OCI-LY7 (cell line): ENCODE measurements around the gene RBM22. TPM values are rescaled to one million over a fixed set of nuclear protein-coding genes. Genes with fewer than 3 reads are reported as not detected.

ENCODE experiments used
- BruUV-seq: library from RNA; stranded (reverse); fragments of 400-500 nt; replicated peaks from 2 replicates; lab custom pipeline; 2021; lab: Mats Ljungman, UMichigan
- CTCF ChIA-PET: fragments of 300-600 bp; sonication (Branson Sonifier 250); formaldehyde crosslinking; loops from one replicate; lab custom pipeline; 2022; ENCODE audit warnings: antibody characterized with exemption; ENCODE audit not compliant: unreplicated experiment; lab: Charles Lee
- POLR2A ChIA-PET: fragments of 300-600 bp; sonication (Branson Sonifier 250); formaldehyde crosslinking; loops from one replicate; lab custom pipeline; 2022; ENCODE audit warnings: antibody characterized with exemption; lab: Charles Lee
- DNase-seq: peaks from one replicate; pipeline ENCODE4 v3.0.0-alpha.2; 2015; ENCODE audit warnings: low spot score
- H2AFZ ChIP-seq: fragments of 200-600 bp; sonication (generic), shearing (Covaris generic); 2 replicates; pipeline ENCODE4 v1.6.1; 2014; ENCODE audit warnings: mild to moderate bottlenecking, antibody characterized with exemption, low read length, moderate library complexity
- H3K27ac ChIP-seq: fragments of 200-600 bp; sonication (generic); 2 replicates; pipeline ENCODE4 v1.5.1; 2014; ENCODE audit warnings: mixed run types, low read depth, mild to moderate bottlenecking, moderate library complexity, low read length, inconsistent platforms; ENCODE audit not compliant: poor library complexity, severe bottlenecking
- H3K36me3 ChIP-seq: fragments of 200-600 bp; sonication (generic); 2 replicates; pipeline ENCODE4 v1.6.1; 2014; ENCODE audit warnings: mild to moderate bottlenecking, antibody characterized with exemption, low read length, moderate library complexity, mixed read lengths; ENCODE audit not compliant: insufficient read depth
- H3K4me1 ChIP-seq: fragments of 200-600 bp; sonication (generic); 2 replicates; pipeline ENCODE4 v1.5.1; 2014; ENCODE audit warnings: mild to moderate bottlenecking, low read length; ENCODE audit not compliant: insufficient read depth, poor library complexity, severe bottlenecking
- H3K4me2 ChIP-seq: fragments of 200-600 bp; sonication (generic); 2 replicates; pipeline ENCODE4 v1.6.1; 2014; ENCODE audit warnings: mild to moderate bottlenecking, low read length
- H3K4me3 ChIP-seq: fragments of 200-600 bp; sonication (generic); 2 replicates; pipeline ENCODE4 v1.5.1; 2014; ENCODE audit warnings: mild to moderate bottlenecking, low read depth, low read length; ENCODE audit not compliant: poor library complexity, severe bottlenecking
- H3K79me2 ChIP-seq: fragments of 200-600 bp; sonication (generic); 2 replicates; pipeline ENCODE4 v1.6.1; 2016; ENCODE audit warnings: low read depth, mild to moderate bottlenecking, low read length, moderate library complexity, mixed read lengths; ENCODE audit not compliant: insufficient read depth
- H3K9me2 ChIP-seq: fragments of 200-600 bp; sonication (generic); 2 replicates; pipeline ENCODE4 v1.6.1; 2016; ENCODE audit warnings: mild to moderate bottlenecking, low read length, mixed read lengths; ENCODE audit not compliant: insufficient read depth
- H3K9me3 ChIP-seq: fragments of 200-600 bp; sonication (generic); 2 replicates; pipeline ENCODE4 v1.6.1; 2014; ENCODE audit warnings: mild to moderate bottlenecking, mixed run types, low read length, mixed read lengths
- H4K20me1 ChIP-seq: fragments of 200-600 bp; sonication (generic); 2 replicates; pipeline ENCODE4 v1.6.1; 2014; ENCODE audit warnings: mild to moderate bottlenecking, antibody characterized with exemption, low read length, moderate library complexity, mixed read lengths; ENCODE audit not compliant: insufficient read depth
- EZH2phosphoT487 ChIP-seq: fragments of 200-600 bp; sonication (generic); IDR thresholded peaks from 2 replicates; pipeline ENCODE4 v1.6.1; 2018; ENCODE audit warnings: low read depth, borderline replicate concordance, mild to moderate bottlenecking, mixed run types, antibody characterized with exemption, low read length, moderate library complexity, mixed read lengths
- intact Hi-C: fragments of 100-400 bp; cut with micrococcal nuclease; formaldehyde crosslinking; loops from one replicate; pipeline ENCODE4 v1.10.0; 2022; ENCODE audit not compliant: unreplicated experiment
- total RNA-seq, 2 experiments: library from RNA; depleted of rRNA in 1 of 2; stranded (reverse); fragments of >200 nt in 1 of 2; shearing (Covaris generic) in 1 of 2; gene quantifications; 2 replicates each; pipeline ENCODE4 v1.2.3, GENCODE V29; 2014 to 2022
- TF ChIP-seq, protein P1 (sequence below): fragments of 200-600 bp; sonication (generic); conservative IDR thresholded peaks from 2 replicates; pipeline ENCODE4 v1.5.1; 2014; ENCODE audit warnings: mild to moderate bottlenecking, antibody characterized with exemption, low read length, moderate library complexity, mixed read lengths

Gene RBM22
- total RNA-seq, 2 experiments from 2014 or later: 45.6 to 46.7 TPM

DNA sequence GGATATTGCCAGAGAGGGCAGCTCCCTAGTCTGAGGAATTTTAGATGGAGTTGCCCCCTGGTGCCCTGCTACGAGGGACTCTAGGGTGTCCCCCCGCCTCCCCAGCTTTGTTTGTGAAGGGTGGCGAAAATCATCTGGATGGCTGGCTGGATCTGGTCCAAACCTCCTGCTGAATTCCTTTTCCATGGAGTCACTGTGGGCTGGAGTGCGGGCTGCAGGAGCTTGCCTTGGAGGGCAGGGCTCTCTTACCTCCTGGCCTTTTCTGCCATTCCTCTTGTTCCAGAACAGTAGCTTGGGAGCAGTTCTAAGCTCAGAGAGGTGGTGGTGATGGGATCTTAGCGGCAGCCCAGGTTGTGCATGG lies 58.3 kb downstream of the RBM22 start:
- TF ChIP-seq, protein P1, sequence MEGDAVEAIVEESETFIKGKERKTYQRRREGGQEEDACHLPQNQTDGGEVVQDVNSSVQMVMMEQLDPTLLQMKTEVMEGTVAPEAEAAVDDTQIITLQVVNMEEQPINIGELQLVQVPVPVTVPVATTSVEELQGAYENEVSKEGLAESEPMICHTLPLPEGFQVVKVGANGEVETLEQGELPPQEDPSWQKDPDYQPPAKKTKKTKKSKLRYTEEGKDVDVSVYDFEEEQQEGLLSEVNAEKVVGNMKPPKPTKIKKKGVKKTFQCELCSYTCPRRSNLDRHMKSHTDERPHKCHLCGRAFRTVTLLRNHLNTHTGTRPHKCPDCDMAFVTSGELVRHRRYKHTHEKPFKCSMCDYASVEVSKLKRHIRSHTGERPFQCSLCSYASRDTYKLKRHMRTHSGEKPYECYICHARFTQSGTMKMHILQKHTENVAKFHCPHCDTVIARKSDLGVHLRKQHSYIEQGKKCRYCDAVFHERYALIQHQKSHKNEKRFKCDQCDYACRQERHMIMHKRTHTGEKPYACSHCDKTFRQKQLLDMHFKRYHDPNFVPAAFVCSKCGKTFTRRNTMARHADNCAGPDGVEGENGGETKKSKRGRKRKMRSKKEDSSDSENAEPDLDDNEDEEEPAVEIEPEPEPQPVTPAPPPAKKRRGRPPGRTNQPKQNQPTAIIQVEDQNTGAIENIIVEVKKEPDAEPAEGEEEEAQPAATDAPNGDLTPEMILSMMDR: no peak
- H3K4me2 ChIP-seq: no peak overlapping the region
- H2AFZ ChIP-seq: no peak overlapping the region
- no TSS peak for BruUV-seq
- no peaks in the 10 kb centered on the region for H4K20me1 ChIP-seq
- no peaks in the 10 kb centered on the region for H3K9me2 ChIP-seq
- no peaks in the 10 kb centered on the region for H3K9me3 ChIP-seq
- H3K4me3 ChIP-seq: no peak overlapping the region
- CTCF ChIA-PET: interaction anchor here (0.8 to 1.3 kb wide), 2 partner anchors 9 to 14 kb away, joined by 3 to 4 read pairs; no protein-coding TSS in a partner anchor
- no peaks in the 10 kb centered on the region for H3K79me2 ChIP-seq
- no peaks in the 10 kb centered on the region for H3K36me3 ChIP-seq
- H3K4me1 ChIP-seq: no peaks in the 10 kb centered on the region
- intact Hi-C loops: no loop called here
- DNase-seq: no peak
- POLR2A ChIA-PET: interaction anchor here (0.6 kb wide), 1 partner anchor 158 kb away, joined by 4 read pairs; no protein-coding TSS in a partner anchor
- H3K27ac ChIP-seq: no peak overlapping the region

DNA sequence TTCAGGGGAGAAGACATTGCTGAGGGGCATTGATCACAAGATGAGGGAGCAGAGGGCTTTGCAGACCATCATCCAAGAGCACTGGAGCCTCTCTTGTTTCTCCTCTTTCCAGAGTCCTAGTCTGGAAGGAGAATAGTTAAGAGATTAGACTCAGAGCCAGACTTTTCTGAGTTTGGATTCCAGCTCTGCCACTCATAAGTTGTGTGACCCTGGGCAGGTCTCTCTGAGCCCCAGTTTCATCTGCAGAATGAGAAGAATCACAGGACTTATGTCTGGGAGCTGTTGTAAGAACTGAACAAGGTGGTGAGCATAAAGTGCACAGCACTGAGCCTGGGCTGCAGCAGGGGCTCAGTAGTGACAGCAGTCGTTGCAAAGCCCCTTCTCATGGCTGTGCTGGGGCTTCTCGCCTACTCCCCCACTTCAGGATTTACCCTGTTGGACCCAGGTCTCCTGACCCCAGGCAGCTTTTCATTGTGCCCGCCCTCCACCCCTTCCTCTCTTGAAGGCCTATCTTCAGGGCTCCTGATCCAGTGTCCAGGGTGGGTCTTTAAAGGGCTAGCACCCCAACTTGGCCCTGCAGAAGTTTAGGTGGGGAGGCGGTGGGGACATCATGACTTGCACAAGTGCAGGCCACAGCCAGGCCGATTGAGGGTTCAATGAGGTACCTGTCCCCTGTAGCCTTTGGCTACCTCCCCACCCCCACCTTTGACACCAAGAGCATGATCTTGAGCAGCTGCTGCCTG lies 58.9 kb downstream of the RBM22 start:
- BruUV-seq: no TSS peak

More for the DNA sequence above, 58.9 kb downstream of the RBM22 start:
- TF ChIP-seq, protein P1: no peak
- no peak for TF ChIP-seq EZH2phosphoT487
- no peaks in the 10 kb centered on the region for H3K36me3 ChIP-seq
- H3K9me3 ChIP-seq: no peaks in the 10 kb centered on the region
- POLR2A ChIA-PET: interaction anchor here (0.6 kb wide), 1 partner anchor 158 kb away, joined by 4 read pairs; no protein-coding TSS in a partner anchor
- H3K27ac ChIP-seq: no peak overlapping the region
- intact Hi-C loops: no loop called here
- CTCF ChIA-PET: interaction anchor here (1.3 kb wide), 1 partner anchor 10 kb away, joined by 3 read pairs; no protein-coding TSS in a partner anchor
- H2AFZ ChIP-seq: no peak overlapping the region
- H3K4me3 ChIP-seq: no peak overlapping the region
- H3K9me2 ChIP-seq: no peaks in the 10 kb centered on the region
- DNase-seq: no peak
- H3K4me2 ChIP-seq: no peak overlapping the region
- H3K4me1 ChIP-seq: no peaks in the 10 kb centered on the region
- H3K79me2 ChIP-seq: no peaks in the 10 kb centered on the region
- no peaks in the 10 kb centered on the region for H4K20me1 ChIP-seq
